Measurements from ENCODE around the gene TXNDC11. TPM values are rescaled to one million over a fixed set of nuclear protein-coding genes. Genes with fewer than 3 reads are reported as not detected.

TXNDC11 gene
- 10 to 100 TPM; 41.2 to 56.5 (median 49.0) TPM for total RNA-seq

GRCh38 chr16:11742536-11743307 is at the start of gene TXNDC11:
TXNDC11 (minus strand) TSS chr16:11742857; CDS start chr16:11742730, 127 bp downstream.
- TF ChIP-seq CTCF (IDR thresholded peaks at IDR 0.05; ENCODE audit: low read depth): no peak

GRCh38 chr16:11791144-11791828 is 48.6 kb upstream of the TXNDC11 start:
- TF ChIP-seq CTCF (IDR thresholded peaks at IDR 0.05; ENCODE audit: low read depth): no peak

GRCh38 chr16:11788914-11789313 is 46.3 kb upstream of the TXNDC11 start:
- no peak for TF ChIP-seq CTCF (IDR thresholded peaks at IDR 0.05; ENCODE audit: low read depth)

- TF ChIP-seq CTCF (IDR thresholded peaks at IDR 0.05; ENCODE audit: low read depth): no peak
Observed at GRCh38 chr16:11784038-11784369, 41.3 kb upstream of the TXNDC11 start.

GRCh38 chr16:11783319-11784037 is 40.8 kb upstream of the TXNDC11 start:
- no peak for TF ChIP-seq CTCF (IDR thresholded peaks at IDR 0.05; ENCODE audit: low read depth)

- TF ChIP-seq CTCF (IDR thresholded peaks at IDR 0.05; ENCODE audit: low read depth): no peak
Observed at GRCh38 chr16:11781773-11782172, 39.1 kb upstream of the TXNDC11 start.

All from subcutaneous adipose tissue (tissue), 4 donors.